ENCODE results near the gene MARF1.
"Not testable (repeated sequence)": the region's sequence is repeated elsewhere in the genome, so short reads cannot be mapped to it uniquely, and the experiment has no call there.

MARF1 gene

DNA sequence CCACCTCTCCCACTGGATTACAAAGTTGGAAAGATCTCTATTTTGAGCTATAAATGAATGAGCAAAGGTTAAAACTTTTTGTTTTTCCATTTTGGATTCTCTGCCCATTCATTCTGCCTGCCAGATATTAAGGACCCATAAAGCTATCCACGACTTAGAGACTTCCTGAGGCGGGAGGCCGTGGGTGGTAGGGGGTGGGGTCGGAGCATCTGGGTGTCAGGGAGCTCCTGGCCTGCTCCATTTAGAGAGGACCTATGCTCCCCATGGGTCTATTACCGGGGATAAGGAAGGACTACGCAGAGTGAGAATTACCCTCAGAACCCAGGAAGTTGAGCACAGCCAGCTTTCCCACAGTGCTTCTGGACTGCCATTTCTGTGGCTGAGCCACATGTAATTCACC, 45.8 kb downstream of the MARF1 start:
- DNase-seq, result no peak

GRCh38 chr16:15594711-15595320, 48.1 kb downstream of the MARF1 start:
- peak; percentile 59 for DNase-seq

DNA sequence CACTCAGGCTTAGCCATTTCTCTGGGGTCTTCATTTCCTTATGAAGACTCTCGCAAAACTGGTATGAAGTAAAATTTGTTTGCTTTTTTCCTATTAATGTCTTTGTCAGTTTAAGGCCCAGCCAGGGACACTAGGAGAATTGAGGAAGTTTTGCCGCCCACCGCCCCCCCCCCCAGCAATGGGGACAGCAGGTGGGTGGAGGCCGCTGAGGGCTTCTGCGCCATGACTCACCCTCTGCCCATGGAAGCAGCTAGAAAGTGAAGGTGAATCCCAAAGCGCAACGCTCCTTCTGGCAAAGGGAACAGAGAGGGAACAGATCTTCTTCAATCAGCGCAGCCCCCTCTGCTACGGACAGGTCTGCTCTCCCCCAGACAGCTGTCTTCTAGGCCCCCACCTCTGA, 49.7 kb downstream of the MARF1 start:
- DNase-seq, result no peak

- DNase-seq, result no peak
These were observed 50.6 kb downstream of the MARF1 start for GRCh38 chr16:15592324-15592723.

DNA sequence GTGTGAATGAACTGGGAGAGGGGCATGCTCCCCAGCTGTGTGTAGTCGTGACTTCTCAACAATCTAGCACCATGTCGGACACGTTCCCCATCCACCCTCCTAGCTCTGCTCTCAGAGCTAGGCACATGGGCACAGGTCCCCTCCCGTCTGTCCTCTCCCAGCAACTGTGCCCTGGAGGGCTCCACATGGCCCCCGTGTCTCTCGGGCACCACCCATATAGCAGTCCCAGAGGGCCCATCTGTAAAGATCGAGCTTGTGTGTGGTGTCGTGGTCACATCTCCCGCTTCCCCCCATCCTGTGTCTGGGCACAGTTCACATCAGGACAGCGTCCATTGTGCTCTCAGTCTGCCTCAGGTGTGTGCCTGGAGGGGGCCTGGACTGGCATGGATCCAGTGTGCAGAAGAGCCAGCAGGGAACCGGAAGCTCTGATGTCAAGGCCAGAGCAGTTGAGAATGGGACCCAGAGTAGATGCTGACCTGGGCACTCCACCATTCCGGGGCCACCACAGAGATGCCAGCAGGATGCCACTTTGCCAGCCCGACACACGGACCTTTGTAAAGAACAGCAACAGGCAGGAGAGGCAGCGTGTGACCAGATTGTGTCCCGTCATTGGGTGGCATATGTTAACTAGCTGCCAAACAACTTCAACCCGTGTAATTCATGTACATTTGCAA, 55.7 kb downstream of the MARF1 start:
- DNase-seq, result no peak

- DNase-seq, result no peak
These were observed 56.2 kb downstream of the MARF1 start for GRCh38 chr16:15586716-15587115.

DNA sequence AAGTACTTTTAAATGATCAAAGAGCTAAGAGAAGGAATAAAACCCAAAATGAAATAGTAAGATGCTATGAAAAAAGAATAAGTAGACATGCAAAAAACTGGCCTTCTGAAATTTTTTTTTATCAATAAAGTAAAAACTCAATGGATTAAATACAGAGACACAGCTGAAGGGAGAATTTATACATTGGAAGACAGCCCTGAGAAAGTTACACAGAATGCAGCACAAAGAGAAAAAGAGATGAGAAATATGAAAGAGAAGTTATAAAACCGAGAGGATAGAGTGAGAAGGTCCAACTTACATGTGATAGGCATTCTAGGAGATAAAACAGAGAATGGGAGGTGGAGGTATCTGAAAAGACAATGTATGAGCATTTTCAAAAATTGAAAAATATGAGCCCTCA, 57.0 kb downstream of the MARF1 start:
- no peak for DNase-seq

DNA sequence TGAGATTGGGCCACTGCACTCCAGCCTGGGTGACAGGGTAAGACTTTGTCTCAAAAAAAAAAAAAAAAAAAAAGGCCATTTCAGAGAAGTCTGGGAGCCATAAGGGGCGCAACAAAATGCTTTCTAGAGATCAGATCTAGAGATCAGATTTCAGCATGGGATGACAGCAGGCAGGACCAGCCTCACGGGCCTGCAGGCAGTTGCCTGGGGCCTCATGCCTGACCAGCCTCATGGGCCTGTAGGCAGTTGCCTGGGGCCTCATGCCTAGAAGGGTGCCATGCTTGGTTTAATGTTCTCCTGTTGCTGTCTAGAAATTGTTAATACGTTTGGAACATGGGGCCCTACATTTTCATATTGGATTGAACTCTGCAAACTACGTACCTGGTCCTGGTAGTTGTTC, 59.4 kb downstream of the MARF1 start:
- no peak for DNase-seq

DNA sequence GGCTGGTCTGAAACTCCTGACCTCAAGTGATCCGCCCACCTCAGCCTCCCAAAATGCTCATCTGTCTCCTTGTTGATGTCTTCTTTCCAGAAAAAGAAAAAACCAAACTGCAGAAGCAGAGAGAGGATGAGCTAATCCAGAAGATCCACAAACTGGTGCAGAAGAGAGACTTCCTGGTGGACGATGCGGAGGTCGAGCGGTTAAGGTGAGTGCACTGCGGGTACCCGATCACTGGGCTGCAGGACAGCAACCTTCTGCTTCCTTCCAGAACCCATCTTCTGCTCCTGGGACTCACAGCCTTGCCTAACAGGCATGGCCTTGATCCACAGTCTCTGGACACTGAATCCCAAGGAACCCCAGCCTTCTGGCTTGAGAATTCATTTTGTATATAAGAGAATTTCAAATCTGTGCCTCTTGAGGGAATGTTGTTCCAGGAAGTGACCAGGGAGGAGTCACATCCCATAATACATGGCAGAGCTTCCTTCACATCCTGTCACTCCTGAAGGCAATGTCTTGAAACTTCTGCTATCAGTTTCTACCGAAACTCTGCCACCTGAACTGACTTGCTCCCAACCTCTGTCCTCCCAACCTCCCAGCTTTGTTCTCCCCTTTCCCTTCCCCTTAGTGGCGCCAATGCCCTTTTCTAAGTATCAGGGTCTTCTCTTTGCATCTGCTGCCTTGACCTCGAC, 61.7 kb downstream of the MARF1 start:
- DNase-seq, result no peak

DNA sequence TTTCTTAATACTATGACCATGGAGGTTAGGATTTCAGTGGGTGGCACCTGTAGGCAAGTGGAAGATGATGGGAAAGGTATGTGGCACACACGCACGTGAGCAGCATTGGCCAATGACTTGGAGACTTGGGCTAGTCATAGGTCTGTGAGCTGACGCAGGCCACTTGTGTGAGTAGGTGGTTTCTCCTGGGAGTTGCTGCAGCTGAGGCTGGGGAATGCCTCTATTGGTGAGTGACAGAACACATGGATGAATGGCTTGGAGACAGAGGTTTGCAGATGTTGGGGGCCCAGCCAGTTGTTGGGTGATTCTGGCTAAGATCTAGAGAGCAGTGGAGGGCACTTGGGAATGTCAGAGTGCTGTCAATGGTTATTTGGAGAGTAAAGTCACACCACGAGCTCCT, 64.1 kb downstream of the MARF1 start:
- no peak for DNase-seq

DNA sequence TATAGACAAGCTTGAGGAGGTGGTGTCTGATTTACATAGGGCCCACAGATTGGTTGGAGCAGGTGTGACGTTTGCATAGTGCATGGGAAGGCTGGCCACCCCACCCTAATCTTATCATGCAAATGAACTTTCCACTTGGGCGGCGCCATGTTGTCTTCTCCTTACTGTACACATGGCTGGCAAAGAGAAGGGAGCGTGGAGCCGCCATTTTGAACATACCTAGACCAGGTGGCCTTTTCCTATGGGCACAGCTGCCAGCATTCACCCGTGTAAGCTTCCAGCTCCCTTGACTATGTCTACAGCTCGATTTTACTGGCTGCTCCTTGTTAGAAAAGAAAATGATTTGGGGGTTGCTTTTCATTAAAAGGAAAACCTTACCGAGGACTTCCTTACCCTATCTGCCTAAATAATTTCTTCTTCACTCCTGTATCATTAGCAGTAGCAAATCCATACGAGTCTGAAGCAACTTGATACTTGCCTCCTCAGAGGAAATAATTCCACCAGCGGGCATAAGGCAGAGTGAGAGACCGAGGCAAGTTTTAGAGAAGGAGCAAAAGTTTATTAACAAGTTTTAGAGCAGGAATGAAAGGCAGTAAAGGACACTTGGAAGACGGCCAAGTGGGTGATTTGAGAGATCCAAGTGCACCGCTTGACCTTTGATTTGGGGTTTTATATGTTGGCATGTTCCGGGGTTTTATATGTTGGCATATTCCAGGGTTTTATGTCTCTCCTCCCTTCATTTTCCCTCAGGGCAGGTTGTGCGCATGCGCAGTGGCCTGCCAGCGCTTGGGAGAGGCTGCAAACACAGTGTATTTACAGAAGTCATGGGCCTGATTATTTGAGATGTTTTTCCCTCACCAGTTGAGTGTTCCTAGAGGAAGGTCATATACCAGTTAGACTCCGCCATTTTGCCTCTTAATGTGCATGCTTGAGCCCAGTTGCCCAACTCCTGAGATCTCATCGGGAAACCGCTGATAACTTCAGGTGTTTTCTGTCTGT, 65.7 kb downstream of the MARF1 start:
- no peak for DNase-seq

GRCh38 chr16:15575293-15576049, 67.5 kb downstream of the MARF1 start:
- no peak for DNase-seq

GRCh38 chr16:15574614-15574948, 68.4 kb downstream of the MARF1 start:
- DNase-seq, result no peak

- not testable (repeated sequence) for DNase-seq
These were observed 68.9 kb downstream of the MARF1 start for GRCh38 chr16:15573896-15574613.

DNA sequence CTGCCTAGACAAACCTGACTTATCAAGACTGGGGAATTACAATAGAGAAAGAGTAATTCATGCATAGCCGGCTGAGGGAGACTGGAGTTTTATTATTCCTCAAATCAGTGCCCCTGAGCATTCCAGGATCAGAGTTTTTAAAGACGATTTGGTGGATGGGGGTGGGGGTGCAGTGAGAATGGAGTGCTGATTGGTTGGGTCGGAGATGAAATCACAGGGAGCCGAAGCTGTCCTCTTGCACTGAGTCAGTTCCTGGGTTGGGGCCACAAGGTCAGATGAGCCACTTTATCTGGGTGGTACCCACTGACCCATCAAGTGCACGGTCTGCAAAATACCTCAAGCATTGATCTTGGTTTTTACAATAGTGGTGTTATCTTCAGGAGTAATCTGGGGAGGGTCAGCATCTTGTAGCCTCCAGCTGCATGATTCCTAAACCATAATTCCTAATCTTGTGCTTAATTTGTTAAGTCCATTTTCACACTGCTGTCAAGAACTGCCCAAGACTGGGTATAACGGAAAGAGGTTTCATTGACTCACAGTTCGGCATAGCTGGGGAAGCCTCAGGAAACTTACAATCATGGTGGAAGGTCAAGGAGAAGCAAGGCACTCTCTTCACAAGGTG, 69.6 kb downstream of the MARF1 start:
- no peak for DNase-seq

GRCh38 chr16:15572329-15573001, 70.5 kb downstream of the MARF1 start:
- DNase-seq, result no peak

GRCh38 chr16:15571557-15571956, 71.4 kb downstream of the MARF1 start:
- no peak for DNase-seq

- not testable (repeated sequence) for DNase-seq
These were observed 72.3 kb downstream of the MARF1 start for GRCh38 chr16:15570666-15571065.

- DNase-seq, result no peak
These were observed 75.1 kb downstream of the MARF1 start for GRCh38 chr16:15567823-15568222.

- no peak for DNase-seq
These were observed 76.9 kb downstream of the MARF1 start for GRCh38 chr16:15566095-15566494.
